ENCODE results near the gene ARRDC1. TPM values are rescaled to one million over a fixed set of nuclear protein-coding genes. Genes with fewer than 3 reads are reported as not detected.

Gene ARRDC1
- total RNA-seq, 1 donor from 2014 or later = 12.9 TPM

- H3K4me1 ChIP-seq = peaks cover 11% of the 10 kb centered on the region
- peaks cover 12% of the 10 kb centered on the region for H4K20me1 ChIP-seq (ENCODE audit: low read depth)
- no peak overlapping the region for H3K9ac ChIP-seq
- H3K79me2 ChIP-seq (ENCODE audit: low read depth) = peaks cover 35% of the 10 kb centered on the region
- no peak overlapping the region for H3K27ac ChIP-seq
- H3K36me3 Mint-ChIP-seq = peaks cover 2% of the 10 kb centered on the region
- H3K9me3 Mint-ChIP-seq = no peaks in the 10 kb centered on the region
- no peak overlapping the region for H3K4me3 ChIP-seq
- TF ChIP-seq EZH2 (IDR thresholded peaks at IDR 0.05) = no peak
- TF ChIP-seq, protein P1, sequence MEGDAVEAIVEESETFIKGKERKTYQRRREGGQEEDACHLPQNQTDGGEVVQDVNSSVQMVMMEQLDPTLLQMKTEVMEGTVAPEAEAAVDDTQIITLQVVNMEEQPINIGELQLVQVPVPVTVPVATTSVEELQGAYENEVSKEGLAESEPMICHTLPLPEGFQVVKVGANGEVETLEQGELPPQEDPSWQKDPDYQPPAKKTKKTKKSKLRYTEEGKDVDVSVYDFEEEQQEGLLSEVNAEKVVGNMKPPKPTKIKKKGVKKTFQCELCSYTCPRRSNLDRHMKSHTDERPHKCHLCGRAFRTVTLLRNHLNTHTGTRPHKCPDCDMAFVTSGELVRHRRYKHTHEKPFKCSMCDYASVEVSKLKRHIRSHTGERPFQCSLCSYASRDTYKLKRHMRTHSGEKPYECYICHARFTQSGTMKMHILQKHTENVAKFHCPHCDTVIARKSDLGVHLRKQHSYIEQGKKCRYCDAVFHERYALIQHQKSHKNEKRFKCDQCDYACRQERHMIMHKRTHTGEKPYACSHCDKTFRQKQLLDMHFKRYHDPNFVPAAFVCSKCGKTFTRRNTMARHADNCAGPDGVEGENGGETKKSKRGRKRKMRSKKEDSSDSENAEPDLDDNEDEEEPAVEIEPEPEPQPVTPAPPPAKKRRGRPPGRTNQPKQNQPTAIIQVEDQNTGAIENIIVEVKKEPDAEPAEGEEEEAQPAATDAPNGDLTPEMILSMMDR (IDR thresholded peaks at IDR 0.05) = no peak
- TF ChIP-seq EZH2phosphoT487 (IDR thresholded peaks at IDR 0.05) = no peak
- no peak overlapping the region for H3K27ac Mint-ChIP-seq
- H3K9me3 ChIP-seq (ENCODE audit: low read depth) = no peaks in the 10 kb centered on the region
- H2AFZ ChIP-seq (replicated peaks) = no peak overlapping the region
- peaks cover 17% of the 10 kb centered on the region for H3K27me3 Mint-ChIP-seq (ENCODE audit: insufficient read depth, low read depth)
- H3K36me3 ChIP-seq = no peaks in the 10 kb centered on the region
- peaks cover 23% of the 10 kb centered on the region for H3K4me1 Mint-ChIP-seq
- H3F3A ChIP-seq (ENCODE audit: low read depth) = peaks cover 16% of the 10 kb centered on the region
- H3K27me3 ChIP-seq = no peaks in the 10 kb centered on the region
- H3K4me2 ChIP-seq = no peak overlapping the region
- H3K4me3 Mint-ChIP-seq = no peak overlapping the region
- DNase-seq (ENCODE audit: low spot score) = no peak
These were observed 9.9 kb downstream of the ARRDC1 start for GRCh38 chr9:137615387-137615871.

- peaks cover 40% of the 10 kb centered on the region for H4K20me1 ChIP-seq (ENCODE audit: low read depth)
- Mint-ChIP-seq H3K4me1 (peaks cover 34% of the 10 kb centered on the region), H3K27ac (peak within 1 kb of the TSS; percentile 76), H3K9me3 (no peaks in the 10 kb centered on the region), H3K36me3 (peaks cover 9% of the 10 kb centered on the region), H3K4me3 (peak within 1 kb of the TSS; percentile 94), H3K27me3 (ENCODE audit: insufficient read depth, low read depth) (peaks cover 9% of the 10 kb centered on the region)
- peak within 1 kb of the TSS; percentile 96 for H3K27ac ChIP-seq
- peak within 1 kb of the TSS; percentile 97 for H3K9ac ChIP-seq
- peaks cover 16% of the 10 kb centered on the region for H3F3A ChIP-seq (ENCODE audit: low read depth)
- peak within 1 kb of the TSS; percentile 100 for H3K4me3 ChIP-seq
- peaks cover 20% of the 10 kb centered on the region for H3K4me1 ChIP-seq
- TF ChIP-seq EZH2phosphoT487 (IDR thresholded peaks at IDR 0.05) = no peak
- TF ChIP-seq, protein P1 (IDR thresholded peaks at IDR 0.05) = no peak
- peak; percentile 96 for DNase-seq (ENCODE audit: low spot score)
- no peaks in the 10 kb centered on the region for H3K36me3 ChIP-seq
- peak within 1 kb of the TSS; percentile 96 for H3K4me2 ChIP-seq
- H3K9me3 ChIP-seq (ENCODE audit: low read depth) = no peaks in the 10 kb centered on the region
- peak within 1 kb of the TSS; percentile 96 for H2AFZ ChIP-seq (replicated peaks)
- no peaks in the 10 kb centered on the region for H3K27me3 ChIP-seq
- H3K79me2 ChIP-seq (ENCODE audit: low read depth) = peaks cover 65% of the 10 kb centered on the region
These were observed 12.9 kb downstream of the ARRDC1 start, which contains the start of gene EHMT1 for GRCh38 chr9:137618105-137619067. EHMT1 (plus strand) TSS chr9:137619005; CDS start chr9:137619029, 24 bp downstream.

DNA sequence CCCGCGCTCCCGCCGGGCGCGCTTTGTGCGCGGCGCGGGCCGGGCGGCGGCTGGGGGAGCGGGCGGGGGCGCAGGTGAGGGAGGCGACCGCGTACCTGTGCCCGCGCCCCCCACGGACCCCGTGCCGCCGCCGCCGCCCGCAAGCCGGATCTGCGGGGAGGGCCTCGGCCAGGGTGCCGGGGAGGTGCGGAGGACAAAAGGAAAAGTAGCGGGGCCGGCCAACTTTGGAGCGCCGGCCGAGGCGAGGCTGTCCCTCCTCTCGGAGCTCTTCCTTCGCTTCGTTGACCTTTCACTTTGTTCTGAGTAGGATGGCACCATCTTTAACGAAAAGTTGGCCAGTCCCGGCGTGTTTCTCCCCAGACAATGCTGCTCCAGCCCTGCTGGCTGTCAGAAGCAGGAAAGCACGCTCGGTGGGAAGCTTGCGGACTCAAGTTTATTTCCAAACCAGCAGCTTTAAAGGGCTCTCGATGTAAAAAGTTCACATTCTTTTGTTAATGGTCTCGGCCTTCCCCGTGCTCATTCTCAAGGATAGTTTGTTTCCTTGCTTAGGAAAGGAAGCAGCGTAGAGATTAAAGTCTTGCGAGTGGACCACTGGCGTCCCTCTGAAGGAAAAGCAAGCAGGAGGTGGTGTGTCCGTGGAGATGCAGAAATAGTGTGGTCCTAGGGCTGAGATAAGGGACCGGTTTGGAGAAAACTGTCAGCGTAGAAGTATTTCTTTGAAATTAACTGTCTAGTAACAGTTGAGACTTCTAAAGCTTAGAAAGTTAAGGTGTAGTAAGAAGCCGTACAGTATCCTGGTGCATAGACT lies 14.0 kb downstream of the ARRDC1 start:
- peaks cover 20% of the 10 kb centered on the region for H3K4me1 ChIP-seq
- H2AFZ ChIP-seq (replicated peaks) = peak overlapping the region; percentile 79
- H3K27me3 Mint-ChIP-seq (ENCODE audit: insufficient read depth, low read depth) = peaks cover 11% of the 10 kb centered on the region
- H3F3A ChIP-seq (ENCODE audit: low read depth) = peaks cover 16% of the 10 kb centered on the region
- H4K20me1 ChIP-seq (ENCODE audit: low read depth) = peaks cover 50% of the 10 kb centered on the region
- H3K9ac ChIP-seq = peak overlapping the region; percentile 92
- no peaks in the 10 kb centered on the region for H3K9me3 ChIP-seq (ENCODE audit: low read depth)
- peaks cover 3% of the 10 kb centered on the region for H3K9me3 Mint-ChIP-seq
- peak overlapping the region; percentile 93 for H3K4me3 Mint-ChIP-seq
- H3K4me3 ChIP-seq = peak overlapping the region; percentile 100
- H3K79me2 ChIP-seq (ENCODE audit: low read depth) = peaks cover 76% of the 10 kb centered on the region
- TF ChIP-seq EZH2phosphoT487 (IDR thresholded peaks at IDR 0.05) (no peak), EZH2 (IDR thresholded peaks at IDR 0.05) (no peak)
- TF ChIP-seq, protein P1 (IDR thresholded peaks at IDR 0.05) = no peak
- H3K27ac Mint-ChIP-seq = peak overlapping the region; percentile 61
- peaks cover 34% of the 10 kb centered on the region for H3K4me1 Mint-ChIP-seq
- peaks cover 12% of the 10 kb centered on the region for H3K36me3 Mint-ChIP-seq
- DNase-seq (ENCODE audit: low spot score) = peak; percentile 74
- H3K27me3 ChIP-seq = no peaks in the 10 kb centered on the region
- peak overlapping the region; percentile 90 for H3K4me2 ChIP-seq
- H3K36me3 ChIP-seq = no peaks in the 10 kb centered on the region
- peak overlapping the region; percentile 83 for H3K27ac ChIP-seq
